ENCODE results near the gene HSPA9. TPM values are rescaled to one million over a fixed set of nuclear protein-coding genes. Genes with fewer than 3 reads are reported as not detected.

Gene HSPA9
- total RNA-seq, 1 experiment from 2014 or later, result 414 TPM

- TF ChIP-seq E2F1 (CRISPR knock-in tag; IDR thresholded peaks at IDR 0.05) (no peak), HMGA2 (CRISPR knock-in tag; IDR thresholded peaks at IDR 0.05) (no peak)
Observed at GRCh38 chr5:138622051-138622450, 46.9 kb upstream of the HSPA9 start (continued).

- Mint-ChIP-seq H3K4me1 (peaks cover 10% of the 10 kb centered on the region), H3K27ac (no peak overlapping the region), H3K36me3 (no peaks in the 10 kb centered on the region), H3K4me3 (no peak overlapping the region), H3K27me3 (ENCODE audit: low read depth) (no peaks in the 10 kb centered on the region), H3K9me3 (no peaks in the 10 kb centered on the region)
- POLR2A ChIA-PET, result interaction anchor here (0.9 kb wide), 1 partner anchor 27 kb away, joined by 4 read pairs; no protein-coding TSS in a partner anchor
- CTCF ChIA-PET, result interaction anchor here (1.7 to 2.2 kb wide), 2 partner anchors 10 to 41 kb away, joined by 7 to 8 read pairs; no protein-coding TSS in a partner anchor
- TF ChIP-seq CREB1 (CRISPR knock-in tag; IDR thresholded peaks at IDR 0.05) (no peak), GRHL2 (CRISPR knock-in tag; IDR thresholded peaks at IDR 0.05; ENCODE audit: insufficient replicate concordance, severe bottlenecking) (no peak)
- DNase-seq (ENCODE audit: low spot score) (no peak), ATAC-seq (no peak)
Observed at GRCh38 chr5:138620663-138621224, 45.5 kb upstream of the HSPA9 start.

GRCh38 chr5:138616508-138616907, 41.3 kb upstream of the HSPA9 start:
- ChIA-PET POLR2A (interaction anchor here (1.3 kb wide), 1 partner anchor 41 kb away, joined by 3 read pairs; the partner anchor contains the start of gene HSPA9), CTCF (no interaction called here)
- ATAC-seq (no peak), DNase-seq (ENCODE audit: low spot score) (no peak)
- Mint-ChIP-seq H3K4me3 (no peak overlapping the region), H3K27ac (no peak overlapping the region), H3K9me3 (no peaks in the 10 kb centered on the region), H3K36me3 (no peaks in the 10 kb centered on the region), H3K27me3 (ENCODE audit: low read depth) (no peaks in the 10 kb centered on the region), H3K4me1 (peaks cover 4% of the 10 kb centered on the region)
- TF ChIP-seq CREM (CRISPR knock-in tag; IDR thresholded peaks at IDR 0.05) (no peak), ZBTB43 (CRISPR knock-in tag; IDR thresholded peaks at IDR 0.05) (no peak), TP53 (CRISPR knock-in tag; IDR thresholded peaks at IDR 0.05) (no peak), ZMAT4 (CRISPR knock-in tag; IDR thresholded peaks at IDR 0.05) (no peak), TEAD4 (CRISPR knock-in tag; IDR thresholded peaks at IDR 0.05) (no peak), KAT7 (CRISPR knock-in tag; IDR thresholded peaks at IDR 0.05; ENCODE audit: borderline replicate concordance) (no peak), USF2 (CRISPR knock-in tag; IDR thresholded peaks at IDR 0.05) (no peak), NFE2L1 (CRISPR knock-in tag; IDR thresholded peaks at IDR 0.05) (no peak), RORB (CRISPR knock-in tag; IDR thresholded peaks at IDR 0.05) (no peak), ZNF425 (CRISPR knock-in tag; conservative IDR thresholded peaks at IDR 0.05) (no peak), AFF4 (CRISPR knock-in tag; IDR thresholded peaks at IDR 0.05; ENCODE audit: borderline replicate concordance) (no peak), ZNF121 (CRISPR knock-in tag; IDR thresholded peaks at IDR 0.05) (no peak), HMGXB4 (CRISPR knock-in tag; IDR thresholded peaks at IDR 0.05) (no peak), PREB (CRISPR knock-in tag; IDR thresholded peaks at IDR 0.05; ENCODE audit: borderline replicate concordance) (no peak)

Measured in WTC11 (cell line).